Suppressor macrophage treated with lipopolysaccharide for 1 hour (primary cell): ENCODE data around the gene SERPINB4.

ENCODE experiments used
- DNase-seq, 3 donors: peaks; one replicate each; pipeline ENCODE4 v3.0.0-alpha.2; 2020 to 2022

The SERPINB4 gene

DNA sequence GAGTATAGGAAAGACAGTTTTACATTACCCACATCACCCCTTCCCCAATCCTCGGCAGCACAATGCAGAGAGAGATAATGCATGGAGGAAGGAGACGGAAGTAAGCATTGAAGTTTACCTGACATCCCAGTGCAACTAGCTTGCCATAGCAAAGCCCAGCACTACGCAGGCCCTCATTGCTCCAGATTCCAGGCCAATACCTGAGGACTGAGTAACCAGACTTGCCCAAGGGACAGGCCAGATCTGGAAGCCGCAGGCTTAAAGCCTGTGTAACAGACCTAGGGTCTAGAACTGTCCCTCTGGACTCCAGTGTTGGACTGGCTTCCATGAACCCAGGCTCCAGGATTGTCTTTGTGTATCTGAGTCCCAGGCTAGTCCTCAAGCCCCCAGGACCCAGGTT lies 17.6 kb downstream of the SERPINB4 start:
- no peak for DNase-seq

DNA sequence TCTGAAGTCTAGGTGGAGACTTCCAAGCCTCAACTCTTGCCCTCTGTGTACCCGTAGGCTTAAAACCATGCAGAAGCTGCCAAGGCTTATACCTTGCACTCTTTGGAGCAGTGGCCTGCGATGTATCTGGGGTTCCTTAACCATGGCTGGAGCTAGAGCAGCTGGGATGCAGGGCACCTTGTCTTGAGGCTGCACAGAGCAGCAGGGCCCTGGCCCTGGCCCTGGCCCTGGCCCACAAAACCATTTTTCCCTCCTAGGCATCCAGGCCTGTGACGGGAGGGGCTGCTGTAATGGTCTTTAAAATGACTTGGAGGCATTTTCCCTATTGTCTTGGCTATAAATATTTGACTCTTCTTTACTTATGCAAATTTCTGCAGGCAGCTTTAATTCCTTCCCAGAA lies 19.2 kb downstream of the SERPINB4 start:
- no peak for DNase-seq

DNA sequence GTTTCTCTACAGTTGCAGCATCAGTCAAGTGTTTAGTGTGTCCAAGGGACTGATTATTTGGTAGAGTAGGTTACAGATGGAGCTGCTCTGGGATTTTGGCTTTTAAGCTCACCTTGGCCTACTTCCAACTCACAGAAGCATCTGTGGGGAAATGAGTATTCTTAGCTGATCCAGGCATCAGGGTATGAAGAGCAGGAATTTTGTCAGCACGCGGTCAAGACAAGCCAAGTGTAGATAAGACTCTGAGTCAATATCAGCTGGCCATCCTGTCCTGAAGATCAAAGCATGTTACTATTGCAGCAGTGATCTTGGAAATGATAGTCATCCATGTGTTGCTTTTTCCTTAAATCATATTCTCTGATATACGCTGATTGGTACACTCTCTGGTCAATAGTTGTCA lies 24.4 kb downstream of the SERPINB4 start:
- no peak for DNase-seq

DNA sequence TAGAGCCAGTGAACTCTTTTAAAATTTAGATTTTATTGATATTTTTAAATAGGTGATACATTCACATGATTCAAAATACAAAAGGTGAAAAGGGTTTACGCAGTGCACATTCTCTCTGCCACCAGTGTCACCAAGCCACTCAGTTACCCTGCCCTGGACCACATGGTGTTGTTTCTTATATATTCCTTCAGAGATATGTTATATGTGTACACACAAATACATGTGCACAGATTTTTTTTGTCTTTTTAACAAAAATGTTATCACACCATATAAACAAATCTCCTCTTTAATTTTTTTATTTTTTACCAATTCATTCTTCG lies 26.2 kb downstream of the SERPINB4 start:
- no peak for DNase-seq

DNA sequence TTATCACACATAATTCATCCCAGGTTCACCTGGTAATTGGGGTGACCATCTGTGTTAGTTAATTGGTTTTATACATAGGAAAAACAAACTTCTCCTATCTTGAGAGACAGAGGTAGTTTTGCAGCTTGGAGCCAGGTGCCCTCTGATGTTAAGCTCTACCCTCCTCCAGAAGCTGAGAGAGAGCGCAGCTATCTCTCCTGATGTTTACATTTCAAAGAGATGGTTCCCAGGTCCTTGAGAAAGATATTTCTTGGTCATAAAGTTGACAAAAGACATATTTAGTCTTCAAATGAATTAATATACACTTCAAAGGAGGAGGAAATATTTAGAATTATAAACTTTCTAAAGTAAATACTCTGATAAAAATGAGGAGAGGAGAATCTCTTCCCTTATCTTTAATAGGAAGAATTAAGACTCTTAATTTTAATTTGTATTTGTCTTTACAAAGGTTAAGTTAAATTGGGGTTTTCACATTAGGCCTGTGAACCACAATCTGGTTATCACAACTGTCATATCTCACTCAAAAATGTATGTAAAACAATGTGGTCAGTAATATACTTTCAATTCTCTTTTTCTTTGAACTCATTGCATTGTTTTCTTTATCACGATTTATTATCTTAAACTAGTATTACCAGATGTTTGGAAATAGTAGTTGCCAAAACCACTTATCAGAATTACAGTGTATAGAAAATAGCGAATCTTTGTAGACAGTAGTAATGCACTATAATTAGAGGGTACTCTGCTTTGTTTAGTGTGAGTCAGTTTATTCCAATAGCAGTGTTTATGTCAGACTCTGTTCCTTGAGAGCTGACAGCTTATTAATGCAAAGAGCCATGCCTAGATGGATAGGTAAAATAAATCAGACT lies 26.8 kb downstream of the SERPINB4 start:
- DNase-seq, result no peak

DNA sequence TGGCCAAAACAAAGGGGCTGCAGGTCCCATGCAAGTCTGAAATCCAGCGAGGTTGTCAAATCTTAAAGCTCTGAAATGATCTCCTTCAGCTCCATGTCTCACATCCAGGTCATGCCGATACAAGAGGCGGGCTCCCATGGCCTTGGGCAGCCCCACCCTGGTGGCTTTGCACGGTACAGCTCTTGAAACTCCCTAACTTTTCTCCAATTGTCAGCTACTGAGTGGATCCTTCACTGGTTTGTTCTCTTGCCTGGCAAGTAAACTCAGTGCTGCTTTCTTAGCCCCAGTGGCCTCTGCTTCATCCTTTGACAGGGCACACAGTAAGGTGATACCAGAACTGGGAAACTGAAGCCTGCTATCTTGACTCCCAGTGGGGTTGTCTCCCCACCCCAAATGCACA lies 30.6 kb downstream of the SERPINB4 start:
- no peak for DNase-seq

DNA sequence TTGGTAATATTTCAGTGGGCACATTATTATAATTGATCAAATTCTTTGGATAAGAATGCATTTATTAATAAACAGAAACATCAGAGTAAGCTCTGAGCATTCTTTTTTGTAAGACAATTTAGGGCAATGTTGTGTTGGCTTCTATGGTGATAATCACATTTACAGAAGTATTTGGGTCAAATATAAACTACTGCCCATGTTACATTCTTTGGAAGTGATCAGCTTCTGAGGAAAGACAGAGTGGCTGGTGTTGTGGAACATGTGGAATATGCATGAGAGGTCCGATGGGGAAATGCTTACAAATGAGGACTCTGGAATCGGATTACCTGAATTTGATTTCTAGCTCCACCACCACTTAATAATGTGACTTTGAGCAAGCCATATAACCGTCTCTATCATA lies 37.5 kb downstream of the SERPINB4 start:
- no peak for DNase-seq

DNA sequence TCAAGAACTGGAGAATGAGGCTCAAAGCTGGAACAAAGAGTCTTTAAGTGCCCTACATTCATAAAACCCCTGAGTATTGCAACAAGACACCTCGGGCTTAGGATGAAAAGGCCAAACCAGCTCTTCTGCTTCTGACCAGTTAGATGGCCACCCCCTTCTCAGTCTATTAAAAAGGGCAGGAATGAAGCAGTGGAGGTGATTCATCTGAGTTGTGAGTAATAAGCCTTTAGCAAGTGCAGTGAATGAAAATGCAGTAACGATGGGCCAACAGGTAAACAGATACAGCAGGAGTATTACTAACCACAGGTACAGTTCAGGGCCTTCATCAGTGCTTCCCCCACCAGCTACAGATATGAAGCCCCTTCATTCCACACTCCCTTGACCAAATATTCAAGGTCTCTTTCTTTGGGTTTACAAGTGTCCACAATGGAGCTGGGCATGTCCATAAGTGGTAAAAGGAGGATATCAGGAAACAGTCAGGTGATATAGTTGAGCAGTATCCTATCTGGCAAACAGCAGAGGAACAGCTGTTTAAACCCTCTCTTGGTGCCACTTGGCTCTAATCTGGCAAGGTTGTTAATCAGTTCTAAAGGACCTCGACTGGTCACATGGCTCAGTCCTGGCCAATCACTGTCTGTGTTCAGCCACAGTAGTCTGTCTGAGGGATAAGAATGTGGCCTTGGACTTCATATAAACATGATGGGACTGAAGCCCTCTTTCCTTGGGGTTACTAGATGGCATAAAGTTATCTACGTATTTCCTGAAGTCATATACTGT lies 39.1 kb downstream of the SERPINB4 start:
- peak in 2 of 3 donors; percentile 20 to 25 for DNase-seq

DNA sequence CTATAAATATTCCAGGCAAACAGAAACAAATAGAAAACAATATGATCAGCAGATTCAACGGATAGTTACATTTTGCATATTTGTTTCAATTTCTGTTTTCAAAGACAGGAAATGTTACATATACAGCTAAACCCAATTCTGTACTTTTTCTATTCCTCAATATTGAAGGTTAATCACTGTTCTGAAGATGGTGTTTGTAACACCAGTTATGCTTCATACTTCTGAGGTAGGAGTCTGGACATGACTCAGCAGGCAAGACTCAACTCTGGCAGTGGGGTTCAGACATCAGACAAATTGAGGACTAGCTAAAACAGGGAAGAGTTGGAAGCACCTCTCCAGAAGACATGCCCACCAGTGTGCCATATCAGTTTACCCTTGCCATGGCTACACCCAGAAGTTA lies 40.3 kb downstream of the SERPINB4 start:
- peak; percentile 65 to 91 (median 81) for DNase-seq

DNA sequence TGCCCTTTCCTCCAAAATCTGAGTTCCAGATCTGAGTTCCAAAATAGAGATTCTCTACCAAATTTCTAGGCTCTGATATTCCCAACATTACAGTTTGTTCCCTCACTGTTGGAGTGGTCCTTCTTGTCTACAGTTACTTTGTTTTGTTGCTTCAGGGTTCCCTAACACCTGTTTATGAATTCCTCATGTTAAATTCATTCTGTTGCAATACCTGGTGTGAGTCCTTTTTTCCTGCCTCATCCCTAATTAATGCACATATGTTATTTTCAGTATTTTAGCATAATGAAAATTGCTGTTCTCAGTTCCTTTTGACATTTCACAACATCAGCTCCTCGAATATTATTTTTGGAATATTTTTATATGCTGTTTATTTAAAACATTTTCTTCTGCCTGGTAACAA lies 40.7 kb downstream of the SERPINB4 start:
- DNase-seq, result no peak

DNA sequence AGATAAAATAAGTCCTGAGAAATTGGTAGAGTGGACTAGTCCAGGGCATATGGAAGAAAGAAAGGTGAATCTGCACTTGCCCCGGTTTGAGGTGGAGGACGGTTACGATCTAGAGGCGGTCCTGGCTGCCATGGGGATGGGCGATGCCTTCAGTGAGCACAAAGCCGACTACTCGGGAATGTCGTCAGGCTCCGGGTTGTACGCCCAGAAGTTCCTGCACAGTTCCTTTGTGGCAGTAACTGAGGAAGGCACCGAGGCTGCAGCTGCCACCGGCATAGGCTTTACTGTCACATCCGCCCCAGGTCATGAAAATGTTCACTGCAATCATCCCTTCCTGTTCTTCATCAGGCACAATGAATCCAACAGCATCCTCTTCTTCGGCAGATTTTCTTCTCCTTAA lies 47.1 kb downstream of the SERPINB4 start:
- DNase-seq, result no peak

DNA sequence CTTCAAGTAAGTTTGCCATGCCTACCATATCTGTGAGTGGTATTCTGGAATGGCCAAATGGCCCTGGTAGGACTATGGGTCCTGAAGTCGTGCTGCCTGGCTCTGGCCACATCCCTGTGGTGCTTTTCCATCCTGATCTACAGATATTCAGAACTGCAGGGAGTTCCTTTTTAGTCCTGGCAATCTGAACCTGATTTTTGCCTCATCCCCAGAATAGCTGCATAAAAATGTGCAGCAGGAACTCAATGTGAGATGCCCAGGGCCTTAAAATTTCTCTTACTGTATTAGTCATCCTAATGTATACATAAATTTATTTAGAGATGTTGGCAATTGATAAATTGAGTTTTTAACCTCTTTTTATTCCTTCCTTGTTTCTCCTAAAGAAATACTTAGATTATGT lies 51.6 kb downstream of the SERPINB4 start:
- DNase-seq, result no peak

DNA sequence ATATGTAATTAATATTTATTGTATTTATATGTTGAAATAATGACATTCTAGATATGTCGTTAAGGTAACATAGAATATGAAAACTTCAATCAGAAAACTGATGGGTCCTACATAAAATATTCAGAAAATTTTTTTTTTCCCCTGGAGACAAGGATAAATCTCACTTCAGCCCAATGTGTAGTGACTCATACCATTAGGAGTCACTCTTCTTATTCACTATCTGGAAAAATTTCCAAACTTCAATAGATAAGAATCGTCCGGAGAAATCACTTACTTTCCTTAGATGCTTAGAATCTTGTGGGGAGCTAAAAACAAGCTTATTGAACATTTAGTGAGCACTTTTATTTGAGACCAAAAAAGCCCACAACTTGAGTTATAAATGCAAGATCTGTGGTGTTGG lies 52.3 kb downstream of the SERPINB4 start:
- DNase-seq, result no peak

DNA sequence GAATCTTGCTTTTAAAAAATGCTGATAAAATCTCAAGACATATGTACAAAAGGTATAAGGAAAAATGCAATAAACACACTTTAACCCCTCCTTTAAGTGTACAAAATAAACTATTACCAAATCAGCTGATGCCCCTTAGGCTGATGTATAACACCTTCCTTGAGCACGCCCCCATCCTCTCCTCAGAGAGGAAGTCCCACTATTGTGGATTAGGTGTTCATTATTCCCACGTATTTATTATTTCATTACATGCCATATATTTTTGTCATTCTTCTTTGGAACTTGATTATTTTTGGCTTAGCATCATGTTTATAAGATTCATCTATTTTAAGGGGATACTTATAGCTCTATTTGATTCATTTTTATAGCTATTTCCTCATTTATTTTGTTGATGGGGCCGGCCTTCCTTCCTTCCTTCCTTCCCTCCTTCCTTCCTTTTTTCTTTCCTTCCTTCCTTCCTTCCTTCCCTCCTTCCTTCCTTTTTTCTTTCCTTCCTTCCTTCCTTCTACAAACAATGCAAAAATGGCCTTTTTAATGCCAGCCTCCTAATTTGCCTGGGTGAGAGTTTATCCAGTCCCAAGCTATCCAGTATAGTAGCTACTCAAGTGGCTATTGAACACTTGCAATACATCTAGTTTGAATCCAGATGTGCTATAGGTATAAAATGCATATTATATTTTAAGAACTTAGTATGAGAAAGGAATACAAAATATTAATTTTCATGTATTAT lies 52.9 kb downstream of the SERPINB4 start:
- no peak for DNase-seq

DNA sequence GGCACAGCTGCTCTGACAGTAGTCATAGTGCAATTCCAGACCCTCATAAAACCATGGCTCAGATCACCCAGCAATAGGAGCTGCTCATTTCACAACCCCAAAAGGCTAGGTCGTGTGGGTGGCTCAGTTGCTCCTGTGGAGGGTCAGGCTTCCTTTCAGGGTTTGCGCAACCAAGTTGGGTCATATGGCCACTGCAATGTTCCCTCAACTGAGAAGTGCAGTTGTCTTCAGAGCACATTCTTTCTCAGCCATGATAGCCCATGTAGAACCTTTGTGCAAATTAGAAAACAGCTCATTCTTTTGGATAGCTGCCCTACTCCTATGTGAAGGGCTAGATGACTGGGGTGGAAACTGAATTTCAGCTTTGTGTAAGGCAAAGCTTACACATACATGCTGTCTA lies 53.7 kb downstream of the SERPINB4 start:
- peak; percentile 82 to 88 (median 87) for DNase-seq

DNA sequence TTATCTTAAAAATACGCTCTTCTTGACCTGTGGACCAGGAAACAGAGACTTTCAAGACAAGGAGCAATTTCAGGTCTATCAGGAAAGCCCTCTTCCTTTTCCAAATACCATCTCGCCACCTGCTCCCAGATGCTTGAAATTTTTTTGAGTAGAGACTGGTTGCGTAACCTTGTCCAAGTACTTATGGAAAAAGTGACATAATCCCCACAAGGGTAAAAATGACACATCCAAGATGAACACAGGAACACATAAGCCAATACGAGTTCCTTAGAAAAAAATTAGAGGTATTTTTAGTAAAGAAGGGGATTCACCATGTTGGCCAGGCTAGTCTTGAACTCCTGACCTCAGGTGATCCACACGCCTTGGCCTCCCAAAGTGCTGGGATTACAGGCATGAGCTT lies 55.1 kb downstream of the SERPINB4 start:
- DNase-seq, result peak; percentile 12 to 65 (median 43)
